Ureter (tissue), 1 donor: Measurements from ENCODE around the gene CCDC158. TPM values are rescaled to one million over a fixed set of nuclear protein-coding genes. Genes with fewer than 3 reads are reported as not detected.
"Not testable (repeated sequence)": the region's sequence is repeated elsewhere in the genome, so short reads cannot be mapped to it uniquely, and the experiment has no call there.

ENCODE experiments used
- DNase-seq: peaks from one replicate; pipeline ENCODE4 v3.0.0-alpha.2; 2020; ENCODE audit warnings: low spot score
- total RNA-seq: library from RNA; stranded (reverse); gene quantifications from one replicate; pipeline ENCODE4 v1.2.4, GENCODE V29; 2023
- donor health status: DM: yes; HTN: yes; CAD: no.

The CCDC158 gene
- total RNA-seq, 1 donor from 2014 or later: 1.7 TPM

DNA sequence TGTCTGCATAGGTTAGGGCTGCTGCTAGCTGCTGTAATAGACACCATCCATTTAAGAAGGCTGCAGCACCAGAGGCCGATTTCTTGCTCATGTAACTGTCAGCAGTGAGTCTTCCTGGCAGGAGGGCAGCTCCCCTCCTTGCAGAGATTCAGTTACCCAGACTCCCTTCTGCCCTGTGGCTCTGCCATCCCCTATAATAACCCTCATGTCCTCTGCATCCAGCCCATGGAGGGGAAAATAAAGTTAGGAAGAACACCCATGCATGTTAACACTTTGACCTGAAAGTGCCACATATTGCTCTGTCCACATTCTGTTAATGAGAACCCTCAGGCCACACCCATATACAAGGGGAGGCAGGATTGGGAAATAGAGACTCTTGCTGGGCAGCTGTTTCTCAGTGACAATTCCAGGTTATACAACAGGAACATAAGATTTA is 109.0 kb downstream of the CCDC158 start:
- no peak for DNase-seq

DNA sequence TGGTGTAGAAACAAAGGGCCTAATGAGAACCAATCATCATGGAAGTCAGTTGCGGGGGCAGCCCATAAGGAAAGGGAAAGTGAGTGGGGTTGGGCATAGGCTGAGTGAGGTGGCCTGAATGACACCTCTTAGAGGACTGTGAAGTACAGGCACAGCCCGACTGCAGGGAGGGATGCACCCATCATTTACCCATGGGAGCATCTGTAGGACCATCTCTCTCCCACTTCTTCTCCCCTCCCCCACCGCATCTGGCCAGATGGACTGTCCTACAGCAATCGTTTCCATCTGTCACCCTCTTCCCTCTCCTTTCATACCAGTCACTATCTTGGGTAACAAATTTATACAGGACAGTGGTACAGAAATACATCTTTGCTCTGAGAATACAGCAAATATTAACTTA is 110.3 kb downstream of the CCDC158 start:
- no peak for DNase-seq

GRCh38 chr4:76309939-76310550 is 110.9 kb downstream of the CCDC158 start:
- DNase-seq: no peak

DNA sequence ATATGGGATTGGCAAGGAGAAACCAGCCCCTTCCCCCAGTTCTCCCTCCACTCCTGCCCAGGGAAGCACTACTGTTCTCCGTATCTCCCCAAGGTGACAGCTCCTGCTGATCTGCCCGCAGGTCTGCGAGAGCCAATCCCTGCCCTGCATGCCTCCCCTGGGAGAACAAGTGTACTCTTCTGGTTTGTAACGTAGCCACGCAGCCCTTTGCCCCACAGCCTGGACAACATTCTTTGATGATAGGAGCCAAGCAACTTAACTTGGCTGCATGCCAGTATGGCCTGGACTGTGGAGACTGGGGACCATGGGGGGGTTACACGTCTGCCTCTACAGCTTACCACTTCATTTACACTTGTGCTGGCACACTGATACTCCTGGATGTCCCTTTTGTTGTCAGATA is 112.4 kb downstream of the CCDC158 start:
- no peak for DNase-seq

DNA sequence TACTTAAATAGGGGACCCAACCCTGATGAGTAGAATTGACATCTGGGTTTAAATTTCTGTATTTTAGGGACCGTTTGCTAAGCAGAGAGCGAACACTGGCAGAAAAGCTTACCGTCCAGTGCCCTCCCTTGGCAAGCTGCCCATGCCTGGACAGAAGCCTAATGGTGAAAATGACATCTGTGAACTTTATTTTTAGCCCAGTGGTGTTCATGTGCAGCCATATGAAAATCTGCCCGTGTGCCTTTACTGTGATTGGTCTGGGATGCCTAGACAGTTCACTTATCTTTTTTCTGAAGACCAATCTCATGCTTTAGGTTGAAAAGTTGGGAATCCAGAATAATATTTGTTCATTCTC is 113.3 kb downstream of the CCDC158 start:
- no peak for DNase-seq

DNA sequence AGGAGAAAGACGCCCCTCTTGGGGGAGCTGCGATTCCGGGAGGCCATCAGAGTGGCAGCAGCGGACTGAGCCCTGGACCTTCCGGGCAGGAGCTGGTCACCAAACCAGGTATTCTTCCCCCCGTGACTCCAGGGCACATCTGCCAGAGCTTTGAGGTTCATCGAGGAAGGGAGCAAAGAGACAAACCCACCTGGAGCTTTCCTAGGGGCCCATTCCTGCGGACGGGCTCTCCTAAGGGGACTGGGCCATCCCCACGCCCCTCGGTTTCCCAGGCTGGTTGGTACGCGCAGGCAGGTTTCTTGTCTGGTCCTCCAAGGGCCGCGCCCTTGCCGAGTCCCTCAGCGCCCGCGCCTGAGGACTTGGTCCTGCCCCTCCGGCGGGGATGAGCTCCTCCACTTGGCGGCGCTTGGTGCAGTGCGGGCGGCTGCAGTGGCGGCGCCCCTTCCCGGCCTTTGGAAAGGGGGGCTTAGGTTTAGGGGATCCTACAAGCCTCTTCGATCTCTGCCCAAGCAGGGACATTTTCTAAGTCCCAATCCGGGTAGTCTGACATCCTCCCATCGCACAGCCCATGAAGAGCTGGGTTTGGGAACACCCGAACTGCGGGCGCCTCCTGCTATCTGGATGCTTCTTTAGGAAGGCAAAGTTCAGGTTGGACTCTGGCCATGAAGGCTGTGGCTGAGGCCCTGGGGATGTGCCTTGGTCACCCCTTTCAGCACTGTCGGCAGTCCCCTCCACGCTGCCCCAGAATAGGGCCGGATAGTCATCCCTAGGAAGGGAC is 113.9 kb downstream of the CCDC158 start:
- DNase-seq: peak; percentile 69

GRCh38 chr4:76305971-76306881 is 114.7 kb downstream of the CCDC158 start, which contains the start of gene STBD1:
STBD1 (plus strand) TSS chr4:76306733; CDS start chr4:76306770, 37 bp downstream.
- DNase-seq: peak; percentile 88

DNA sequence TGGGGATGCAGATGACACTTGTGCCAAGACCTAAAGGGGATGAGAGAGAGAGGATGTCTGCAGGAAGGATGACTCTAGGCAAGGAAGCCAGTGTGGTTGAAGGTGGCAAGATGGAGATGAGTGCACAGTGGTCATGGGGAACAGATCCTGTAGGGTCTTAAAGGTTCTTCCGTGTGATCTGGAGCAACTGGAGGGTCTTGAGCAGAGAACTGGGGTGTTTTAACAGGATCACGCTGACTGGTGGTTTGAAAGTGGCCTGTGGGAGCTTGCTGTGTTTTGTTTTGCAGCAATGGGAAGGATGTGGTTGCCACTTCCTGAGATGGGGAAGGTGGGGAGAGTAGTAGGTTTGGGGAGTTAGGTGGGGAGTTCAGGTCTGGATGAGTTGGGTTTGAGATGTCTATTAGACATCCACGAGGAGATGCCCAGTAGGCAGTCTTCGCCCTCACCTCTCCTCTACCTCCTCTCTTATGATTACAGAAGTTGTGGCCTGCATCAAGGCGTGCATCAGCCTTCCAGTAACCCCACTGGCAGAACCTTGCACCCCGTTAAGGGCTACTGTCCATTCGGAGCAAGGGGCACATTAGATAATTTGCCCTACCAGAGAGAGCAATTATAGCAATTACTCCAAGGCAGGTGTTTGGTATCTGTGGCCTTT is 115.8 kb downstream of the CCDC158 start:
- DNase-seq: no peak

DNA sequence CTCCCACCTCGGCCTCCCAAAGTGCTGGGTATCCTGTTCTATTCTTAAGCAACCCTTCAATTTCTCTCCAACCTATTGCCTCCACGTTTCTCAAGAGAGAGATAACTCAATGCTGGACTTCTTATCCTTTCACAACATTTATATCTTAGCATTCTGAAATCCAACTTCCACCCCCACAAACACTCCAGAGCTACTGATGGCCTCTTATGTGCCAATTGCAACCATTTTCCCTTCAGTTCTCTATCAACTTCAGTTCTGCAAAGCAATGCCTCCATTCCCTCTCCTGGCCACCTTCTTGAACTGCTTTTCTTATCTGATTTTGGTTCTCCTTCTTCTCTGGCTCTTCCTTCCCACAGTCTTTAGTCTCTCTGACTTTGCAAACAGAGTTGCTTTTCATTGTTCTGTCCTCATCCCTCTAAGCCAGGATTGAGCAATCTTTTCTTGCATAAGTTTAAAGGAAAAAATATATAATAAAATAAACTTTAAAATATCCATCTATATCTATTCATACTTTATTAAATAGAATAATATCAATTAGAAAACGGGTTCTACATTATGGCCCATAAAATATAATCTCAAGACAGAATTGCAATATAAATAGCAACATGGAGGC is 118.0 kb downstream of the CCDC158 start:
- DNase-seq: no peak

- DNase-seq: no peak
Observed at GRCh38 chr4:76301775-76302162, 119.2 kb downstream of the CCDC158 start.

GRCh38 chr4:76301068-76301774 is 119.7 kb downstream of the CCDC158 start:
- DNase-seq: no peak

DNA sequence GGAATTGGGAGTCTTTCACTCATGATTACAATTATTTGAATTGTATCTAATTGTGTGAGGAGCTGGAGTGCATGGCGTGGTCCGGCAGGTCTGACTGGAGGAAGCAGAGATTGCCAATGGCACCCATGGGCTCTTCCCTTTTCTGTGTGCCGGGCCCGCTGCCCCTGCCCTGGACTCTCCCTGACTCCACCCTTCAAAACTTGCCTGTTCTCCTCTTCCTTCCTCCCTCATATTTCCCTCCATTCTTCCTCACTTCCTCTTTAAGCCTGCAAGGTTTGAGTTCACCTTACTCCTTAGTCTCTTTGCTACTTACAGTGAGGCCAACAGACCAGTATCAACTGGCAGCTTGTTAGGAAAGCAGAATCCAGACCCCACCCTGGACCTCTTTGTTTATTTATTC is 120.9 kb downstream of the CCDC158 start:
- DNase-seq: no peak

GRCh38 chr4:76298227-76298626 is 122.7 kb downstream of the CCDC158 start:
- no peak for DNase-seq

DNA sequence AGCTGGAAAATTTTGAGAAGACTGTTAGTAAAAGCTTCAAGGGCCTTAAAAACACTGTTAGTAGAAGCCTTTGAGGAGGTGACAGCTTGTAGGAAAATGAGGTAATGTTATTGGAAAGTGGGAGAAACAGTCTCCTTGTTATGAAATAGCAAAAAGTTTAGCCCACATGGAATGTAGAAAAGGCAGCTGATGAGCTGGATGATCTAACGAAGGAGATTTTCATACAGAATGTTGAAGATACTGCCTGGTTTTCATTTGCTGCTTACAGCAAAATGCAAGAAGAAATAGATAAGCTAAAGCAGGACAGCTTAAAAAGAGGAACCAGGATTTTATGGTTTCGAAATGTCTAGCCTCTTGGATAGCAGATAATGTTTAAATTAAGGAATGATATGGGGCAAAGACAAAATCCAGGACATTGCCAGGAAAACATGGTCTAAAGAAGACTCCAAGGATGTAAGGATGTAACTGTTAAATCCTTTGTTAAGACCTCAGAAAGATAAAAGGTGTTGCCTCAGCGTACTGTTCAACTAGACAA is 124.6 kb downstream of the CCDC158 start:
- DNase-seq: no peak

DNA sequence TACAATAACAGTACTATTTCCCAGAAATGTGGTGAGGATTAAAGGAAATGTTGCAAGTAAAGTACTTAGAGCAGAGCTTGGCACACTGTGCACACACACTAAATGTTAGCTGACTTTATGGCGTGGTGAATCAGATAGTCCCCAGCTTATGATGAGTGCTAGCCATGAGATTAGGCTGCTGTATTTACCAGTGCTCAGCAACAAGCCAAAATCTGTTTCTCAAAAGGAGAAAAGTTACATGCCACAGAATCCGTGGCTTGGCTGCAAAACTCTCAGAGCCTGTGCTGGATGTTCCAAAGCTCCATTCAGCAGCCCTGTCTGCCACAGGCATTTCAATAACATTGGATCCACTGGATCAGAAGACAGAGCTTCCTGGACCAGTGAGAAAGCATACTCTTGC is 127.2 kb downstream of the CCDC158 start:
- DNase-seq: no peak

DNA sequence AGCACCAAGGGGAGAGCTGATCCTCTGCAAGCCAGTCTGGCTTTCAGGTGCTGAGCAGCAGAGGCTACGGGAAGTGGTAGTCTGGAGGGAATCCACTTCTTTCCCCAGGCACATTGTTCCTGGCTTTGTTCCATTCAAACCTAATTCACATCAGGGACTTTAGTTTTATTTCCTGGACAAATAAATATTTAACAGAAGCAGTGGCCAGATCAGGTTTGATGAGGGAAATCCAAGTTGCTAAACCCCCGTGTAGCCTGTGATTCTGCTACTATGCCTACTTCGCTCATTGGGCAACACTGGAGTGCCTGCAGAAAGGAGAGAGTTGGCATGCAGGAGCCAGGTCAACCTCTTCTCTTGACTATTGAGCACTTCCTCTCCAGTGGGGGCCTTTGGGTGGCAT is 128.2 kb downstream of the CCDC158 start:
- no peak for DNase-seq

- DNase-seq: not testable (repeated sequence)
Observed at GRCh38 chr4:76287811-76288210, 133.1 kb downstream of the CCDC158 start.

DNA sequence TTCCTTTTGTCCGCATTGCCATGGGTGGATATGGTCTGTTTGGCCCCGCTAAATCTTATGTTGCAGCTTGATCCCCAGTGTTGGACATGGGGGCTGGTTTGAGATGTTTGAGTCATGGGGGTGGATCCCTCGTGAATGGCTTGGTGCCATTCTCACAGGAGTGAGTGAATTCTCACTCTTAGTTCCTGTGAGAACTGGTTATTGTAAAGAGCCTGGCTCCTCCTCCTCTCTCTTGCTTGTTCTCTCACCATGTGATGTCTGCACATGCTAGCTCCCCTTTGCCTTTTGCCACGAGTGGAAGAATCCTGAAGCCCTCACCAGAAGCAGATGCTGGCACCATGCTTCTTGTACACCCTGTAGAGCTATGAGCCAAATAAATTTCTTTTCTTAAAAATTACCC is 137.0 kb downstream of the CCDC158 start:
- no peak for DNase-seq

- DNase-seq: no peak
Observed at GRCh38 chr4:76282941-76283689, 137.8 kb downstream of the CCDC158 start.

DNA sequence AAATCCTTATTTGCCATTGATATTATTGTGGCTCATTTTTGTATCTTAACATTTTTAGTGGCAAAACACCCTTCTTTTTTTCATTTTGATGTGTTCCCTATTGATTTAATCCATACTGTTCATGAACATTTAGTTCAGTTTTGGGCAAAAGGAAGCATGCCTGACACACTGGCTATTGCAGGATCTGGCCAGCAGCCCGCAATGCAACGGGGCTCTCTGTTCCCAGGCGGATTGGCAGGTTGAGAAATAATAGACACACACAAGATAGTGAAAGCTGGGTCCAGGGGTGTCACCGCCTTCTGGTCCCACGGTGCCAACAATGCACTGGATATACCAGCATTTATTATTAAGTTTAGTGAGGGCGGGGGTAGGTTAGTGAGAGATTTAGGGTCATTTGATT is 139.3 kb downstream of the CCDC158 start:
- not testable (repeated sequence) for DNase-seq
